Keratinocyte (primary cell): ENCODE measurements around the gene G6PC3. TPM values are rescaled to one million over a fixed set of nuclear protein-coding genes. Genes with fewer than 3 reads are reported as not detected.

Experiments
- DNase-seq: peaks from one replicate; pipeline ENCODE4 v3.0.0-alpha.2; 2011; ENCODE audit warnings: low read depth, missing footprints, low spot score
- FAIRE-seq: peaks from 2 replicates; lab custom pipeline; 2011; peaks lifted over from hg19 to GRCh38; lab: Jason Lieb, UNC
- H2AFZ ChIP-seq: 2 replicates; pipeline ENCODE4 v1.6.0; 2012; ENCODE audit warnings: low read length, control low read depth, inconsistent platforms; ENCODE audit not compliant: control insufficient read depth
- H3K27ac ChIP-seq: 2 replicates; pipeline ENCODE4 v1.5.1; 2011; ENCODE audit warnings: low read length; ENCODE audit not compliant: control insufficient read depth, insufficient read depth
- H3K27me3 ChIP-seq: 3 replicates; pipeline ENCODE4 v1.6.0; 2011; ENCODE audit warnings: low read length; ENCODE audit not compliant: control insufficient read depth, insufficient read depth; ENCODE audit errors: extremely low read depth
- H3K36me3 ChIP-seq, 2 experiments: 2 replicates in 1 of 2; 3 replicates in 1 of 2; pipeline ENCODE4 v1.5.1; 2011; ENCODE audit warnings: low read length in 2 of 2, mild to moderate bottlenecking in 1 of 2; ENCODE audit not compliant: control insufficient read depth in 2 of 2, insufficient read depth in 2 of 2; ENCODE audit errors: extremely low read depth in 1 of 2
- H3K4me1 ChIP-seq: 3 replicates; pipeline ENCODE4 v1.5.1; 2011; ENCODE audit warnings: low read length; ENCODE audit not compliant: control insufficient read depth, insufficient read depth; ENCODE audit errors: extremely low read depth
- H3K4me2 ChIP-seq: 3 replicates; pipeline ENCODE4 v1.6.0; 2011; ENCODE audit warnings: low read depth, low read length; ENCODE audit not compliant: control insufficient read depth, insufficient read depth; ENCODE audit errors: extremely low read depth
- H3K4me3 ChIP-seq, 3 experiments: fragments of 200-600 bp in 1 of 3; sonication (generic) in 1 of 3; 2 replicates in 2 of 3; 3 replicates in 1 of 3; pipeline ENCODE4 v1.5.1; 2011 to 2016; ENCODE audit warnings: low read length in 3 of 3, mild to moderate bottlenecking in 3 of 3, control low read depth in 2 of 3, inconsistent platforms in 1 of 3, low read depth in 1 of 3, mixed read lengths in 1 of 3, mixed run types in 1 of 3, moderate library complexity in 1 of 3; ENCODE audit not compliant: control insufficient read depth in 2 of 3, insufficient read depth in 2 of 3; ENCODE audit errors: extremely low read depth in 1 of 3
- H3K79me2 ChIP-seq: 2 replicates; pipeline ENCODE4 v1.6.0; 2012; ENCODE audit warnings: low read length; ENCODE audit not compliant: control insufficient read depth, insufficient read depth
- H3K9ac ChIP-seq: 3 replicates; pipeline ENCODE4 v1.6.0; 2011; ENCODE audit warnings: low read length; ENCODE audit not compliant: control insufficient read depth, insufficient read depth; ENCODE audit errors: extremely low read depth
- H3K9me1 ChIP-seq: 3 replicates; pipeline ENCODE4 v1.6.0; 2011; ENCODE audit warnings: low read length; ENCODE audit not compliant: control insufficient read depth, insufficient read depth; ENCODE audit errors: extremely low read depth
- H3K9me3 ChIP-seq: 2 replicates; pipeline ENCODE4 v1.5.1; 2012; ENCODE audit warnings: low read depth, low read length; ENCODE audit not compliant: control insufficient read depth
- H4K20me1 ChIP-seq: 3 replicates; pipeline ENCODE4 v1.6.0; 2011; ENCODE audit warnings: low read length; ENCODE audit not compliant: control insufficient read depth, insufficient read depth; ENCODE audit errors: extremely low read depth
- CTCF ChIP-seq, 3 experiments: IDR thresholded peaks in 1 of 3; conservative IDR thresholded peaks in 1 of 3; optimal IDR thresholded peaks in 1 of 3; 2 replicates in 2 of 3; 3 replicates in 1 of 3; pipeline versions ENCODE3 to v1.5.1; 2011; ENCODE audit warnings: low read length in 3 of 3, mild to moderate bottlenecking in 3 of 3, moderate library complexity in 2 of 3, control low read depth in 1 of 3, inconsistent platforms in 1 of 3; ENCODE audit not compliant: insufficient read depth in 2 of 3; ENCODE audit errors: extremely low read depth in 1 of 3
- EZH2 ChIP-seq: IDR thresholded peaks from one replicate; pipeline ENCODE4 v1.6.1; 2012; ENCODE audit warnings: inconsistent platforms, mild to moderate bottlenecking, low read length, moderate library complexity
- dilution Hi-C: fragments of 300-500 bp; cut with MboI; formaldehyde crosslinking; loops from one replicate; pipeline ENCODE4 v1.7.0; 2020; ENCODE audit warnings: low sequenced_read_pairs; ENCODE audit not compliant: extremely low pct_ligation_motif_present
- polyA plus RNA-seq, 5 experiments: library from polyadenylated mRNA; depleted of rRNA in 3 of 5; stranded (reverse) in 3 of 5; stranded (forward) in 1 of 5; unstranded in 1 of 5; fragments of >200 nt; gene quantifications; 1 replicate in 1 of 5; 2 replicates in 3 of 5; 3 replicates in 1 of 5; pipeline versions ENCODE4 v1.2.1 to v1.2.3, GENCODE V29; 2011 to 2012; ENCODE audit warnings: missing spikeins in 2 of 5, low read depth in 1 of 5, low replicate concordance in 1 of 5

G6PC3 gene
- polyA plus RNA-seq, 1 donor (not counting 4 experiments of a cell fraction or from before 2014, with no cell fraction given): 28.0 TPM

- DNase-seq: no peak
- H3K27ac ChIP-seq: peak overlapping the region; percentile 90
- peak overlapping the region; percentile 92 for H3K9ac ChIP-seq
- peaks cover 13% of the 10 kb centered on the region for H3K4me1 ChIP-seq
- H4K20me1 ChIP-seq: no peaks in the 10 kb centered on the region
- H3K4me3 ChIP-seq: peak overlapping the region; percentile 93 to 98 (median 98)
- H2AFZ ChIP-seq: no peak overlapping the region
- dilution Hi-C loops: no loop called here
- no peaks in the 10 kb centered on the region for H3K9me1 ChIP-seq
- no peaks in the 10 kb centered on the region for H3K9me3 ChIP-seq
- H3K27me3 ChIP-seq: no peaks in the 10 kb centered on the region
- H3K79me2 ChIP-seq: peaks cover 54% of the 10 kb centered on the region
- H3K4me2 ChIP-seq: peak overlapping the region; percentile 91
- FAIRE-seq: no peak
- TF ChIP-seq EZH2 (no peak), CTCF (optimal IDR thresholded peaks at IDR 0.05 in 1 of 3, IDR thresholded peaks at IDR 0.05 in 1 of 3, conservative IDR thresholded peaks at IDR 0.05 in 1 of 3; ENCODE audit: extremely low read depth in 1 of 3, insufficient read depth in 2 of 3, low read length in 3 of 3) (no peak)
- peaks cover 3 to 15% of the 10 kb centered on the region in 2 experiments for H3K36me3 ChIP-seq
Observed at GRCh38 chr17:44065668-44066203, 4.8 kb upstream of the G6PC3 start.

DNA sequence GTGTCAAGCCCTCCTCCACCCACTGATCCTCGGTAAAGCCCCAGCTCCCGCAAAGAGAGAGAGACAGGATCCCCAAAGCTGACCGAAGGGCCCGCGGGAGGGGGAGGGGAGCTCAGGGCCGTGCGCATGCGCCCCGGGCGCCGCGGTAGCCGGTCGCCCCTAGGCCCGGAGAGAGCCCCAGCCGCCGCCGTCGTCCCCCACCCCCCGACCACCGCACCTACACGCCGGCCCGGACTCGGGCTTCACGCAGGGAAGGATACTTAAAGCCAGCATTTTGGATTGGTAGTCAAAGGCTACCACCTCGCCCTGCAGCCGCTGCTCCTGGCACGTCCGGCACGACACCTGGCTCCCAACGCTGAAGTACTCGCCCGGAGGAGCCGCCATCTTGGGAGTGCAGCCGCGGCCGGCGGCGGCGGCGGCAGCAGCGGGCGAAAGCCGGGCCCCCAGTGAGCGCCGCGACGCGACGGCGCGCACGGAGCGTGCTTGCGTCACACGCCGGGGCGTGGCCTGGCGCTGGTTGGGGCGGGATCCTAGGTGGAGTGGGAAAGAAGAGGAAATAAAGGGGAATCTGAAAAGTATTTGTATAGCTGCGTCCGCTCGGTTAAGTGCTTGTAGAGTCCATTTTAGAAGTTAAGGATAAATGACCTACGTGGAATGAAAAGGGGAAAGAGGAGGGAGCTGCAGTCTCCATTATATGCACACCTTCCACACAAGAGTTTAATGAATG, 4.2 kb upstream of the G6PC3 start, which contains the start of gene LSM12:
Gene LSM12, minus strand, starts transcription at position 468 of the 727 bp plus-strand sequence. Its CDS starts 84 bp downstream, at position 384.
- DNase-seq (peak; percentile 48), FAIRE-seq (no peak)
- Histone ChIP-seq H2AFZ (peak within 1 kb of the TSS; percentile 90), H3K9me1 (no peaks in the 10 kb centered on the region), H3K4me1 (peaks cover 13% of the 10 kb centered on the region), H3K27me3 (no peaks in the 10 kb centered on the region), H3K36me3 (peaks cover 3 to 14% of the 10 kb centered on the region in 2 experiments), H3K9ac (peak within 1 kb of the TSS; percentile 92), H3K9me3 (no peaks in the 10 kb centered on the region), H4K20me1 (no peaks in the 10 kb centered on the region), H3K4me3 (peak within 1 kb of the TSS; percentile 93 to 98 (median 98)), H3K4me2 (peak within 1 kb of the TSS; percentile 91), H3K27ac (peak within 1 kb of the TSS; percentile 90), H3K79me2 (peaks cover 48% of the 10 kb centered on the region)
- dilution Hi-C loops: no loop called here
- no peak for TF ChIP-seq CTCF (optimal IDR thresholded peaks at IDR 0.05 in 1 of 3, IDR thresholded peaks at IDR 0.05 in 1 of 3, conservative IDR thresholded peaks at IDR 0.05 in 1 of 3; ENCODE audit: extremely low read depth in 1 of 3, insufficient read depth in 2 of 3, low read length in 3 of 3)
- TF ChIP-seq EZH2: no peak
